Endodermal cell (in vitro differentiated cells): ENCODE results near the gene GPR45. TPM values are rescaled to one million over a fixed set of nuclear protein-coding genes. Genes with fewer than 3 reads are reported as not detected.

ENCODE experiments used
- DNase-seq: peaks from one replicate; pipeline ENCODE4 v3.0.0-alpha.2; 2017
- H3K27ac ChIP-seq: 2 replicates; pipeline ENCODE4 v1.5.1; 2013; ENCODE audit warnings: mild to moderate bottlenecking, low read depth, low read length, moderate library complexity
- H3K27me3 ChIP-seq: 2 replicates; pipeline ENCODE4 v1.6.1; 2013; ENCODE audit warnings: mild to moderate bottlenecking, low read length, moderate library complexity; ENCODE audit not compliant: insufficient read depth, control insufficient read depth, poor library complexity, severe bottlenecking
- H3K36me3 ChIP-seq: 2 replicates; pipeline ENCODE4 v1.7.0; 2013; ENCODE audit warnings: mild to moderate bottlenecking, low read length, moderate library complexity; ENCODE audit not compliant: control insufficient read depth, insufficient read depth
- H3K4me1 ChIP-seq: one replicate; pipeline ENCODE4 v1.7.0; 2013; ENCODE audit warnings: low read length; ENCODE audit not compliant: control insufficient read depth, insufficient read depth
- H3K4me3 ChIP-seq: 2 replicates; pipeline ENCODE4 v1.5.1; 2013; ENCODE audit warnings: mild to moderate bottlenecking, low read length, moderate library complexity
- H3K9ac ChIP-seq: 2 replicates; pipeline ENCODE4 v1.6.1; 2013; ENCODE audit warnings: mild to moderate bottlenecking, low read length, moderate library complexity; ENCODE audit not compliant: poor library complexity, severe bottlenecking; ENCODE audit errors: extremely low read depth
- H3K9me3 ChIP-seq: 2 replicates; pipeline ENCODE4 v1.6.1; 2013; ENCODE audit warnings: mild to moderate bottlenecking, low read length, moderate library complexity; ENCODE audit not compliant: control insufficient read depth
- H3K27ac Mint-ChIP-seq: 2 replicates; pipeline ENCODE4 v1.8.0; 2020; ENCODE audit warnings: mixed read lengths
- H3K27me3 Mint-ChIP-seq: 2 replicates; pipeline ENCODE4 v1.8.0; 2021; ENCODE audit warnings: mild to moderate bottlenecking, mixed read lengths; ENCODE audit not compliant: insufficient read depth
- H3K36me3 Mint-ChIP-seq: 2 replicates; pipeline ENCODE4 v1.8.0; 2020; ENCODE audit warnings: low read depth, mixed read lengths
- H3K4me1 Mint-ChIP-seq: 2 replicates; pipeline ENCODE4 v1.8.0; 2020; ENCODE audit warnings: mixed read lengths
- H3K4me3 Mint-ChIP-seq: 2 replicates; pipeline ENCODE4 v1.8.0; 2020; ENCODE audit warnings: mild to moderate bottlenecking, moderate library complexity, mixed read lengths
- H3K9me3 Mint-ChIP-seq: 2 replicates; pipeline ENCODE4 v1.8.0; 2020; ENCODE audit warnings: mild to moderate bottlenecking, mixed read lengths
- WGBS, 2 experiments: methylation state at CpG; one replicate each; pipeline versions ENCODE4 v1.1.5 to v1.1.7; 2013; ENCODE audit warnings: missing lambda C conversion rate in 2 of 2, mixed read lengths in 1 of 2; ENCODE audit not compliant: insufficient coverage in 1 of 2, insufficient read length in 1 of 2; 5-methylcytosine and 5-hydroxymethylcytosine counted together
- total RNA-seq, 2 donors: library from RNA; stranded (reverse); fragmentation: NEBNext Ultra II Directional in 1 of 2; extraction: Animal tissue kit (Norgen Biotek cat#: 25700) in 1 of 2; gene quantifications; 2 replicates in 1 of 2; 3 replicates in 1 of 2; pipeline ENCODE4 v1.2.1, GENCODE V29; 2021
- TF ChIP-seq, protein P1 (sequence below): fragments of 200-600 bp; sonication (generic); conservative IDR thresholded peaks from 2 replicates; pipeline ENCODE4 v1.5.0; 2021; ENCODE audit warnings: antibody characterized with exemption, mild to moderate bottlenecking

The GPR45 gene
- total RNA-seq, 2 donors from 2014 or later = not detected

DNA sequence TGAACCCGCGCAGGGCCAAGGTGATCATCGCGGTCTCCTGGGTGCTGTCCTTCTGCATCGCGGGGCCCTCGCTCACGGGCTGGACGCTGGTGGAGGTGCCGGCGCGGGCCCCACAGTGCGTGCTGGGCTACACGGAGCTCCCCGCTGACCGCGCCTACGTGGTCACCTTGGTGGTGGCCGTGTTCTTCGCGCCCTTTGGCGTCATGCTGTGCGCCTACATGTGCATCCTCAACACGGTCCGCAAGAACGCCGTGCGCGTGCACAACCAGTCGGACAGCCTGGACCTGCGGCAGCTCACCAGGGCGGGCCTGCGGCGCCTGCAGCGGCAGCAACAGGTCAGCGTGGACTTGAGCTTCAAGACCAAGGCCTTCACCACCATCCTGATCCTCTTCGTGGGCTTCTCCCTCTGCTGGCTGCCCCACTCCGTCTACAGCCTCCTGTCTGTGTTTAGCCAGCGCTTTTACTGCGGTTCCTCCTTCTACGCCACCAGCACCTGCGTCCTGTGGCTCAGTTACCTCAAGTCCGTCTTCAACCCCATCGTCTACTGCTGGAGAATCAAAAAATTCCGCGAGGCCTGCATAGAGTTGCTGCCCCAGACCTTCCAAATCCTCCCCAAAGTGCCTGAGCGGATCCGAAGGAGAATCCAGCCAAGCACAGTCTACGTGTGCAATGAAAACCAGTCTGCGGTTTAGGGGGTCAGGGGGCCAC, 897 bp downstream of the GPR45 start:
- no peak for DNase-seq
- Mint-ChIP-seq H3K4me1 (peaks cover 6% of the 10 kb centered on the region), H3K36me3 (no peaks in the 10 kb centered on the region), H3K27me3 (peaks cover 24% of the 10 kb centered on the region), H3K9me3 (no peaks in the 10 kb centered on the region), H3K4me3 (no peak overlapping the region), H3K27ac (no peak overlapping the region)
- no peaks in the 10 kb centered on the region for H3K4me1 ChIP-seq
- H3K36me3 ChIP-seq = no peaks in the 10 kb centered on the region
- H3K9me3 ChIP-seq = no peaks in the 10 kb centered on the region
- H3K9ac ChIP-seq = no peak overlapping the region
- WGBS, 2 experiments = 95 to 97% methylated on average over 28 to 50 of the region's 50 CpGs
- H3K27ac ChIP-seq = no peak overlapping the region
- TF ChIP-seq, protein P1, sequence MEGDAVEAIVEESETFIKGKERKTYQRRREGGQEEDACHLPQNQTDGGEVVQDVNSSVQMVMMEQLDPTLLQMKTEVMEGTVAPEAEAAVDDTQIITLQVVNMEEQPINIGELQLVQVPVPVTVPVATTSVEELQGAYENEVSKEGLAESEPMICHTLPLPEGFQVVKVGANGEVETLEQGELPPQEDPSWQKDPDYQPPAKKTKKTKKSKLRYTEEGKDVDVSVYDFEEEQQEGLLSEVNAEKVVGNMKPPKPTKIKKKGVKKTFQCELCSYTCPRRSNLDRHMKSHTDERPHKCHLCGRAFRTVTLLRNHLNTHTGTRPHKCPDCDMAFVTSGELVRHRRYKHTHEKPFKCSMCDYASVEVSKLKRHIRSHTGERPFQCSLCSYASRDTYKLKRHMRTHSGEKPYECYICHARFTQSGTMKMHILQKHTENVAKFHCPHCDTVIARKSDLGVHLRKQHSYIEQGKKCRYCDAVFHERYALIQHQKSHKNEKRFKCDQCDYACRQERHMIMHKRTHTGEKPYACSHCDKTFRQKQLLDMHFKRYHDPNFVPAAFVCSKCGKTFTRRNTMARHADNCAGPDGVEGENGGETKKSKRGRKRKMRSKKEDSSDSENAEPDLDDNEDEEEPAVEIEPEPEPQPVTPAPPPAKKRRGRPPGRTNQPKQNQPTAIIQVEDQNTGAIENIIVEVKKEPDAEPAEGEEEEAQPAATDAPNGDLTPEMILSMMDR = no peak
- no peaks in the 10 kb centered on the region for H3K27me3 ChIP-seq
- no peak overlapping the region for H3K4me3 ChIP-seq

DNA sequence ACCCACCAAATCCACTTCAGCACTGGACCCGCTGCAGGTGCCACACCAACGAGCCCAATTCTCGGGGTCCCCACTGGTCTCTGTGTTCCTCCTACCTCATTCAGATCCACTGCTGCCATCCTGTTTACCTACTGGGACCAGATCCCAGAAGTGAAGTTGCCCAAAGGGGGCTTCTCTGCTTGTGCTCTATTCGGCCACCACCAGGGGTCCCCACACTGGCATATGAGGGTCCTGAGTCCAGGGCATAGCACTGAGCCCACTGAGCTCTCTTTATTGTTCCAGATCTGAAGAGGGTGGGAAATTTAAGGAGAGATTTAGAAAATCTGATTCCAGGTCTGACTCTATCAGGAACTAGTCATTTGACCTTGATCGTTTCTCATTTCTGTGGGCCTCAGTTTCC, 2.4 kb downstream of the GPR45 start:
- Mint-ChIP-seq H3K27me3 (peaks cover 14% of the 10 kb centered on the region), H3K9me3 (peaks cover 5% of the 10 kb centered on the region), H3K27ac (no peak overlapping the region), H3K36me3 (no peaks in the 10 kb centered on the region), H3K4me1 (peaks cover 6% of the 10 kb centered on the region), H3K4me3 (no peak overlapping the region)
- Histone ChIP-seq H3K27ac (no peak overlapping the region), H3K4me1 (no peaks in the 10 kb centered on the region), H3K36me3 (no peaks in the 10 kb centered on the region), H3K9me3 (no peaks in the 10 kb centered on the region), H3K27me3 (no peaks in the 10 kb centered on the region), H3K9ac (no peak overlapping the region), H3K4me3 (no peak overlapping the region)
- peak; percentile 85 for DNase-seq
- WGBS, 2 experiments = 73 to 77% methylated on average over 3 to 5 of the region's 5 CpGs
- TF ChIP-seq, protein P1 = peak; percentile 86

DNA sequence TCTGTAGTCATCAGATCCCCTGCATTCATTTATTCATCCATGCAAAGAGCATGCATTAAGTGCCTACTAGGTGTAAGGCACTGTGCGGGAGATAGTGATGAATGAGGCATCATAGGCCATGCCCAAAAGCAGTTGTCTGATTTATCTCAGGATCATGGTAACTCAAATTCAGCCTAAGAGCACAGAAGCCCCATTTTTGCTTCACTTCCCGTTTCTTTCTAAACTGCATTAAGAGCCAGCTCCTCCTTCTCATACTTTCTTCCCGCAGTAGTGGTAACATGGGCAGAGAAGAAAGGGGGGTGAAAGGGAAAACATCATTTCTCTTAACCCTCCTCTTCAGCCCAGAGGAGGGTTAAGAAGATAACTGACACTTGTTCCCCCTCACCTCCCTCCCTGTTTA, 2.9 kb downstream of the GPR45 start:
- Mint-ChIP-seq H3K36me3 (no peaks in the 10 kb centered on the region), H3K4me3 (no peak overlapping the region)

More for the DNA sequence above, 2.9 kb downstream of the GPR45 start:
- H3K4me3 ChIP-seq = no peak overlapping the region
- Mint-ChIP-seq H3K27ac (no peak overlapping the region), H3K9me3 (peaks cover 7% of the 10 kb centered on the region), H3K4me1 (peaks cover 6% of the 10 kb centered on the region), H3K27me3 (peaks cover 12% of the 10 kb centered on the region)
- DNase-seq = no peak
- H3K27ac ChIP-seq = no peak overlapping the region
- no peaks in the 10 kb centered on the region for H3K4me1 ChIP-seq
- H3K36me3 ChIP-seq = no peaks in the 10 kb centered on the region
- WGBS, 2 experiments = 91 to 93% methylated on average over 1 to 2 of the region's 3 CpGs
- H3K27me3 ChIP-seq = no peaks in the 10 kb centered on the region
- H3K9ac ChIP-seq = no peak overlapping the region
- no peaks in the 10 kb centered on the region for H3K9me3 ChIP-seq
- TF ChIP-seq, protein P1 = no peak
